Activated naive CD4-positive, alpha-beta T cell treated with Interleukin-2 at 50 U/mL for 16 hours (primary cell): Measurements from ENCODE around the gene ADAMTS6.
"Not testable (repeated sequence)": the region's sequence is repeated elsewhere in the genome, so short reads cannot be mapped to it uniquely, and the experiment has no call there.

ENCODE experiments used
- DNase-seq: peaks from one replicate; pipeline ENCODE4 v3.0.0-alpha.2; 2020

ADAMTS6 gene

GRCh38 chr5:65481635-65482295 lies at the start of gene ADAMTS6:
ADAMTS6 (minus strand) TSS chr5:65481920; CDS start chr5:65473673, 8,247 bp downstream.
- DNase-seq: peak; percentile 73

GRCh38 chr5:65530904-65531303 lies 49.2 kb upstream of the ADAMTS6 start:
- no peak for DNase-seq

GRCh38 chr5:65525726-65526125 lies 44.0 kb upstream of the ADAMTS6 start:
- DNase-seq: no peak

- no peak for DNase-seq
Observed at GRCh38 chr5:65512170-65512937, 30.6 kb upstream of the ADAMTS6 start.

- no peak for DNase-seq
Observed at GRCh38 chr5:65508978-65509377, 27.3 kb upstream of the ADAMTS6 start.

- DNase-seq: no peak
Observed at GRCh38 chr5:65506961-65507360, 25.2 kb upstream of the ADAMTS6 start.

- no peak for DNase-seq
Observed at GRCh38 chr5:65489119-65489518, 7.4 kb upstream of the ADAMTS6 start.

- DNase-seq: not testable (repeated sequence)
Observed at GRCh38 chr5:65488038-65488687, 6.4 kb upstream of the ADAMTS6 start.

GRCh38 chr5:65486803-65487202 lies 5.1 kb upstream of the ADAMTS6 start:
- not testable (repeated sequence) for DNase-seq

- no peak for DNase-seq
Observed at GRCh38 chr5:65485405-65485804, 3.7 kb upstream of the ADAMTS6 start.

GRCh38 chr5:65483546-65484346 lies 2.0 kb upstream of the ADAMTS6 start:
- DNase-seq: no peak

GRCh38 chr5:65482736-65483545 lies 1.2 kb upstream of the ADAMTS6 start:
- DNase-seq: no peak

- DNase-seq: no peak
Observed at GRCh38 chr5:65482296-65482735, 596 bp upstream of the ADAMTS6 start.

- no peak for DNase-seq
Observed at GRCh38 chr5:65481171-65481581, 544 bp downstream of the ADAMTS6 start.

- peak; percentile 24 for DNase-seq
Observed at GRCh38 chr5:65480306-65480865, 1.3 kb downstream of the ADAMTS6 start.

GRCh38 chr5:65479527-65479926 lies 2.2 kb downstream of the ADAMTS6 start:
- no peak for DNase-seq

GRCh38 chr5:65478336-65478735 lies 3.4 kb downstream of the ADAMTS6 start:
- DNase-seq: no peak

- DNase-seq: no peak
Observed at GRCh38 chr5:65475895-65476294, 5.8 kb downstream of the ADAMTS6 start.

GRCh38 chr5:65475336-65475735 lies 6.4 kb downstream of the ADAMTS6 start:
- no peak for DNase-seq

GRCh38 chr5:65474130-65474711 lies 7.5 kb downstream of the ADAMTS6 start:
- DNase-seq: no peak

- no peak for DNase-seq
Observed at GRCh38 chr5:65468633-65469032, 13.1 kb downstream of the ADAMTS6 start.
